ENCODE measurements around the gene ARSI. TPM values are rescaled to one million over a fixed set of nuclear protein-coding genes. Genes with fewer than 3 reads are reported as not detected.

The ARSI gene
- total and polyA plus RNA-seq, 2 of the 13 experiments (the other 11 are each of a cell fraction or from before 2014, with no cell fraction given) = 4.2 to 33.9 TPM

DNA sequence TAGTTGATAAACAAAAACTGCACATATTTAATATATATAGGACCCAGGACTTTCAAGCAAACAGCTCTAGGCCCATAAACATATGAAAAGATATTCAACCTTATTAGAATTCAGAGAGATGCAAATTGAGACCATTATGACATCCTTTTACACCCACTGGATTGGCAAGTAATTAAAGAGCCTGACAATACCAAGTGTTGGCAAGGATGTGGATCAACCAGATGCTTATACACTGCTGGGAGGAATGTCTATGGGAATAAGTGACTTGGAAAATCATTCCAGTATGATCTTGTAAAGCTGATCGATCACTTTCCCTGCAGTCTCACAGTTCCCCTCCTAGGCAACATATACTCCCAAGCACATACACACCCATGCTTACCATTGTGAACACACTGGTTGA lies 39.3 kb upstream of the ARSI start:
- H3K9me3 ChIP-seq (ENCODE audit: low read length) = no peaks in the 10 kb centered on the region
- ChIA-PET POLR2A (no interaction called here), CTCF (ENCODE audit: low intra/inter-chr PET ratio, low total read pairs) (no interaction called here)
- H3K79me2 ChIP-seq (ENCODE audit: insufficient read depth, low read length) = no peaks in the 10 kb centered on the region
- peaks cover 31% of the 10 kb centered on the region for H3K4me1 ChIP-seq (ENCODE audit: insufficient read depth, low read length)
- ATAC-seq (no peak), FAIRE-seq (no peak), DNase-seq (ENCODE audit: low spot score) (no peak)
- peaks cover 2 to 6% of the 10 kb centered on the region in 2 experiments; a peak in 2 of 5 replicates for H3K27me3 ChIP-seq (ENCODE audit: control insufficient read depth in 1 of 2, insufficient read depth in 2 of 2, low read length in 2 of 2)
- no peak overlapping the region for H3K4me3 ChIP-seq (replicated peaks in 1 of 3; ENCODE audit: insufficient read depth in 1 of 3, low read depth in 2 of 3, low read length in 3 of 3)
- TF ChIP-seq ZNF7 (CRISPR knock-in tag; IDR thresholded peaks at IDR 0.05) (peak; percentile 93), ZBTB44 (CRISPR knock-in tag; IDR thresholded peaks at IDR 0.05) (no peak)
- no peaks in the 10 kb centered on the region for H4K20me1 ChIP-seq (ENCODE audit: insufficient read depth, low read length)
- no peak overlapping the region for H2AFZ ChIP-seq (ENCODE audit: low read length)
- H3K27ac ChIP-seq (ENCODE audit: extremely low read length, insufficient read depth, low read length) = no peak overlapping the region
- 17% methylated on average over 1 of the region's 1 CpG for WGBS (ENCODE audit: low lambda C conversion rate)
- H3K4me2 ChIP-seq (ENCODE audit: low read depth, low read length) = no peak overlapping the region
- in situ Hi-C loops (cut with HindIII; ENCODE audit: extremely low pct_ligation_motif_present, low pct_unique_long_range_greater_than_20kb) (no loop called here), intact Hi-C loops (cut with micrococcal nuclease; ENCODE audit: unreplicated experiment) (no loop called here)
- H3K9ac ChIP-seq (ENCODE audit: insufficient read depth, low read depth, low read length) = no peak overlapping the region
- no TSS peak for BruUV-seq (replicated peaks)
- no peaks in the 10 kb centered on the region for H3K36me3 ChIP-seq (replicated peaks in 1 of 2; ENCODE audit: control insufficient read depth in 1 of 2, insufficient read depth in 2 of 2, low read length in 2 of 2)

DNA sequence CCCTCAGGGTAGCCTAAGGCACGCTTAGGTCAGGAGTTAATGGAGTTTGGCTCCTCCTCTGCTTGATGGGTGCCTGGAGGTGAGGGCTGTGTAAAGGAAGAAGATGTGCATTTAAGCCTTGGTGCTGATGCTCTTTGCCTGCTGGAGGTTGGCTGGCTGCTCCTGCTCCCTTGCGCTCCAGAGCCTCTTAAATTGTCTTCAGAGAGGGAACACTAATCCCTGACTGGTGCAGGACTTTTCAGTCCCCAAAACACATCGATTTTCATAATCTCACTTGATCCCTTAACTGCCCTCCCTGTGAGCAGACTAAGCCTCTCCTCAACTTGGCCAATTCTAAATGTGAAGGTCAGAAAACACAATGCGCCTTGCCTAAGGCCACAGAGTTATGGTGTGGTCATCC lies 38.6 kb upstream of the ARSI start:
- no peak overlapping the region for H3K9ac ChIP-seq (ENCODE audit: insufficient read depth, low read depth, low read length)
- intact Hi-C loops (cut with micrococcal nuclease; ENCODE audit: unreplicated experiment) = no loop called here
- DNase-seq (ENCODE audit: low spot score) = no peak
- WGBS (ENCODE audit: low lambda C conversion rate) = 61% methylated on average over 3 of the region's 4 CpGs
- in situ Hi-C loops (cut with HindIII; ENCODE audit: extremely low pct_ligation_motif_present, low pct_unique_long_range_greater_than_20kb) = no loop called here
- no peaks in the 10 kb centered on the region for H3K9me3 ChIP-seq (ENCODE audit: low read length)
- H3K4me2 ChIP-seq (ENCODE audit: low read depth, low read length) = no peak overlapping the region
- TF ChIP-seq ERF (CRISPR knock-in tag; IDR thresholded peaks at IDR 0.05) = no peak
- BruUV-seq (replicated peaks) = no TSS peak
- no peak overlapping the region for H3K4me3 ChIP-seq (replicated peaks in 1 of 3; ENCODE audit: insufficient read depth in 1 of 3, low read depth in 2 of 3, low read length in 3 of 3)
- H2AFZ ChIP-seq (ENCODE audit: low read length) = no peak overlapping the region
- no peak overlapping the region for H3K27ac ChIP-seq (ENCODE audit: extremely low read length, insufficient read depth, low read length)
- ChIA-PET POLR2A (no interaction called here), CTCF (ENCODE audit: low intra/inter-chr PET ratio, low total read pairs) (no interaction called here)
- H3K27me3 ChIP-seq (ENCODE audit: control insufficient read depth in 1 of 2, insufficient read depth in 2 of 2, low read length in 2 of 2) = peaks cover 2 to 6% of the 10 kb centered on the region in 2 experiments; a peak in 2 of 5 replicates
- no peaks in the 10 kb centered on the region for H4K20me1 ChIP-seq (ENCODE audit: insufficient read depth, low read length)
- no peaks in the 10 kb centered on the region for H3K36me3 ChIP-seq (replicated peaks in 1 of 2; ENCODE audit: control insufficient read depth in 1 of 2, insufficient read depth in 2 of 2, low read length in 2 of 2)
- FAIRE-seq = no peak
- H3K4me1 ChIP-seq (ENCODE audit: insufficient read depth, low read length) = peaks cover 26% of the 10 kb centered on the region
- ATAC-seq = no peak
- no peaks in the 10 kb centered on the region for H3K79me2 ChIP-seq (ENCODE audit: insufficient read depth, low read length)
